Neuronal stem cell (in vitro differentiated cells): Measurements from ENCODE around the gene CBFB.
"Not testable (repeated sequence)": the region's sequence is repeated elsewhere in the genome, so short reads cannot be mapped to it uniquely, and the experiment has no call there.

Source experiments
- DNase-seq: peaks from one replicate; pipeline ENCODE4 v3.0.0-alpha.2; 2013; ENCODE audit warnings: low spot score
- H2AFZ ChIP-seq: one replicate; pipeline ENCODE4 v1.6.1; 2013; ENCODE audit warnings: mild to moderate bottlenecking, low read length, inconsistent platforms
- H2AK5ac ChIP-seq: 2 replicates; pipeline ENCODE4 v1.6.1; 2013; ENCODE audit warnings: low read depth, mild to moderate bottlenecking, inconsistent platforms, low read length, moderate library complexity, mixed read lengths
- H2BK120ac ChIP-seq: 2 replicates; pipeline ENCODE4 v1.6.1; 2013; ENCODE audit warnings: low read depth, mild to moderate bottlenecking, inconsistent platforms, low read length, moderate library complexity, mixed read lengths
- H2BK12ac ChIP-seq: one replicate; pipeline ENCODE4 v1.6.1; 2013; ENCODE audit warnings: low read length, inconsistent platforms
- H2BK15ac ChIP-seq: 2 replicates; pipeline ENCODE4 v1.6.1; 2013; ENCODE audit warnings: mild to moderate bottlenecking, low read length, inconsistent platforms, mixed read lengths
- H2BK5ac ChIP-seq: one replicate; pipeline ENCODE4 v1.6.1; 2013; ENCODE audit warnings: inconsistent platforms, mild to moderate bottlenecking, low read length, moderate library complexity
- H3K14ac ChIP-seq: one replicate; pipeline ENCODE4 v1.6.1; 2013; ENCODE audit warnings: low read length, inconsistent platforms
- H3K18ac ChIP-seq: 2 replicates; pipeline ENCODE4 v1.6.1; 2013; ENCODE audit warnings: low read length, inconsistent platforms
- H3K23ac ChIP-seq: 2 replicates; pipeline ENCODE4 v1.6.1; 2013; ENCODE audit warnings: low read depth, mild to moderate bottlenecking, mixed read lengths, low read length, inconsistent platforms; ENCODE audit not compliant: poor library complexity
- H3K27ac ChIP-seq: replicated peaks from 3 replicates; pipeline ENCODE4 v1.5.1; 2013; ENCODE audit warnings: low read length, inconsistent platforms
- H3K27me3 ChIP-seq, 3 experiments: 2 replicates each; pipeline ENCODE4 v1.6.1; 2013; ENCODE audit warnings: low read length in 3 of 3, mild to moderate bottlenecking in 2 of 3, inconsistent platforms in 1 of 3, low read depth in 1 of 3, mixed read lengths in 1 of 3, moderate library complexity in 1 of 3; ENCODE audit not compliant: control insufficient read depth in 3 of 3, insufficient read depth in 3 of 3
- H3K36me3 ChIP-seq, 2 donors: replicated peaks in 1 of 2; 2 replicates each; pipeline ENCODE4 v1.6.1; 2013; ENCODE audit warnings: low read length in 2 of 2; ENCODE audit not compliant: control insufficient read depth in 2 of 2, insufficient read depth in 2 of 2
- H3K4ac ChIP-seq: 2 replicates; pipeline ENCODE4 v1.6.1; 2013; ENCODE audit warnings: inconsistent platforms, mild to moderate bottlenecking, low read length, moderate library complexity
- H3K4me1 ChIP-seq, 2 donors: 1 replicate in 1 of 2; 2 replicates in 1 of 2; pipeline ENCODE4 v1.6.1; 2013; ENCODE audit warnings: low read length in 2 of 2, low read depth in 1 of 2; ENCODE audit not compliant: control insufficient read depth in 2 of 2, insufficient read depth in 1 of 2
- H3K4me2 ChIP-seq: one replicate; pipeline ENCODE4 v1.6.1; 2013; ENCODE audit warnings: mild to moderate bottlenecking, low read length, inconsistent platforms; ENCODE audit not compliant: insufficient read depth, poor library complexity, severe bottlenecking
- H3K4me3 ChIP-seq, 2 donors: 2 replicates each; pipeline ENCODE4 v1.5.1; 2013; ENCODE audit warnings: low read length in 2 of 2, mild to moderate bottlenecking in 2 of 2, inconsistent platforms in 1 of 2, moderate library complexity in 1 of 2
- H3K79me1 ChIP-seq: one replicate; pipeline ENCODE4 v1.6.1; 2013; ENCODE audit warnings: low read depth, mild to moderate bottlenecking, inconsistent platforms, low read length, moderate library complexity
- H3K9ac ChIP-seq: one replicate; pipeline ENCODE4 v1.6.1; 2013; ENCODE audit warnings: mild to moderate bottlenecking, low read depth, low read length, inconsistent platforms; ENCODE audit not compliant: poor library complexity
- H3K9me3 ChIP-seq, 2 donors: replicated peaks in 1 of 2; 2 replicates each; pipeline versions ENCODE3 to v1.6.1; 2013; ENCODE audit warnings: low read length in 2 of 2, mild to moderate bottlenecking in 2 of 2, inconsistent platforms in 1 of 2, low read depth in 1 of 2, mixed read lengths in 1 of 2, moderate library complexity in 1 of 2; ENCODE audit not compliant: control insufficient read depth in 2 of 2, insufficient read depth in 1 of 2
- H4K8ac ChIP-seq: one replicate; pipeline ENCODE4 v1.6.1; 2013; ENCODE audit warnings: low read depth, mild to moderate bottlenecking, inconsistent platforms, low read length, moderate library complexity
- H4K91ac ChIP-seq: one replicate; pipeline ENCODE4 v1.6.1; 2013; ENCODE audit warnings: low read length, low read depth, mild to moderate bottlenecking, inconsistent platforms; ENCODE audit not compliant: poor library complexity
- WGBS, 2 donors: extraction: QIAGEN DNeasy Blood & Tissue Kit; methylation state at CpG; one replicate each; pipeline ENCODE4 v1.1.7; 2013; ENCODE audit warnings: missing lambda C conversion rate in 2 of 2, mixed read lengths in 1 of 2; ENCODE audit not compliant: insufficient read length in 2 of 2, insufficient replicate concordance in 1 of 2; ENCODE audit errors: extremely low coverage in 2 of 2; 5-methylcytosine and 5-hydroxymethylcytosine counted together

The CBFB gene

GRCh38 chr16:67039260-67040020 lies 10.5 kb downstream of the CBFB start:
- Histone ChIP-seq H2AK5ac (no peak overlapping the region), H4K8ac (no peak overlapping the region), H3K4ac (no peak overlapping the region), H2BK12ac (no peak overlapping the region), H2BK5ac (no peak overlapping the region), H3K23ac (no peak overlapping the region), H3K18ac (no peak overlapping the region), H2BK15ac (no peak overlapping the region), H3K36me3 (peaks cover 2 to 92% of the 10 kb centered on the region in 2 donors), H3K4me1 (no peaks in the 10 kb centered on the region), H3K9me3 (peaks cover 0 to 1% of the 10 kb centered on the region in 2 donors), H3K14ac (no peak overlapping the region), H3K4me3 (no peak overlapping the region), H2BK120ac (no peak overlapping the region), H3K27ac (no peak overlapping the region), H2AFZ (no peak overlapping the region), H4K91ac (no peak overlapping the region), H3K4me2 (no peak overlapping the region), H3K9ac (no peak overlapping the region), H3K79me1 (peaks cover 2% of the 10 kb centered on the region), H3K27me3 (no peaks in the 10 kb centered on the region)
- DNase-seq: no peak
- WGBS, 2 donors: no CpG with 5 or more reads among the region's 2 CpGs

- H4K8ac ChIP-seq: no peak overlapping the region
- H3K4ac ChIP-seq: no peak overlapping the region
- H3K4me3 ChIP-seq: no peak overlapping the region
- H3K79me1 ChIP-seq: peaks cover 2% of the 10 kb centered on the region
- H3K23ac ChIP-seq: no peak overlapping the region
- no peak overlapping the region for H2AK5ac ChIP-seq
- no CpG with 5 or more reads among the region's 2 CpGs for WGBS, 2 donors
- no peak overlapping the region for H2BK120ac ChIP-seq
- no peak overlapping the region for H3K27ac ChIP-seq
- no peak overlapping the region for H2BK12ac ChIP-seq
- H2BK5ac ChIP-seq: no peak overlapping the region
- no peak overlapping the region for H3K18ac ChIP-seq
- H3K9me3 ChIP-seq: peaks cover 0 to 1% of the 10 kb centered on the region in 2 donors
- no peak overlapping the region for H3K9ac ChIP-seq
- no peak overlapping the region for H3K4me2 ChIP-seq
- H4K91ac ChIP-seq: no peak overlapping the region
- no peaks in the 10 kb centered on the region for H3K27me3 ChIP-seq
- no peaks in the 10 kb centered on the region for H3K4me1 ChIP-seq
- H2AFZ ChIP-seq: no peak overlapping the region
- H2BK15ac ChIP-seq: no peak overlapping the region
- no peak for DNase-seq
- no peak overlapping the region for H3K14ac ChIP-seq
- H3K36me3 ChIP-seq: peaks cover 1 to 90% of the 10 kb centered on the region in 2 donors
Measured at GRCh38 chr16:67040166-67040565, 11.2 kb downstream of the CBFB start.

- Histone ChIP-seq H2BK120ac (no peak overlapping the region), H2BK5ac (no peak overlapping the region), H3K36me3 (peaks cover 1 to 88% of the 10 kb centered on the region in 2 donors), H3K18ac (no peak overlapping the region), H2AFZ (no peak overlapping the region), H3K23ac (no peak overlapping the region), H3K79me1 (peaks cover 2% of the 10 kb centered on the region), H3K27me3 (no peaks in the 10 kb centered on the region), H2AK5ac (no peak overlapping the region), H3K4ac (no peak overlapping the region), H4K8ac (no peak overlapping the region), H3K9me3 (peaks cover 0 to 1% of the 10 kb centered on the region in 2 donors), H3K4me2 (no peak overlapping the region), H2BK15ac (no peak overlapping the region), H2BK12ac (no peak overlapping the region), H3K27ac (no peak overlapping the region), H3K9ac (no peak overlapping the region), H4K91ac (no peak overlapping the region), H3K4me3 (no peak overlapping the region), H3K4me1 (no peaks in the 10 kb centered on the region), H3K14ac (no peak overlapping the region)
- WGBS, 2 donors: no CpG with 5 or more reads among the region's 2 CpGs
- no peak for DNase-seq
Measured at GRCh38 chr16:67040906-67041305, 12.0 kb downstream of the CBFB start.

- H3K9ac ChIP-seq, H2BK12ac ChIP-seq, H3K4me3 ChIP-seq: not testable (repeated sequence)
Measured at GRCh38 chr16:67041520-67041919, 12.6 kb downstream of the CBFB start.

More at GRCh38 chr16:67041520-67041919, 12.6 kb downstream of the CBFB start:
- not testable (repeated sequence) for H4K91ac ChIP-seq, H3K27ac ChIP-seq, H3K4ac ChIP-seq, H2AFZ ChIP-seq, H2BK5ac ChIP-seq, H3K4me1 ChIP-seq, H3K23ac ChIP-seq, H3K9me3 ChIP-seq, H3K18ac ChIP-seq, H3K79me1 ChIP-seq, H2AK5ac ChIP-seq, DNase-seq, H3K14ac ChIP-seq, H4K8ac ChIP-seq, H2BK120ac ChIP-seq, H3K4me2 ChIP-seq, H2BK15ac ChIP-seq, H3K27me3 ChIP-seq
- peaks cover 1 to 91% of the 10 kb centered on the region in 2 donors for H3K36me3 ChIP-seq
- WGBS, 2 donors: no CpG with 5 or more reads among the region's 4 CpGs
